ENCODE results near the gene FSTL4.

The FSTL4 gene

GRCh38 chr5:133382661-133383579 lies 229.4 kb downstream of the FSTL4 start:
- DNase-seq, result no peak

DNA sequence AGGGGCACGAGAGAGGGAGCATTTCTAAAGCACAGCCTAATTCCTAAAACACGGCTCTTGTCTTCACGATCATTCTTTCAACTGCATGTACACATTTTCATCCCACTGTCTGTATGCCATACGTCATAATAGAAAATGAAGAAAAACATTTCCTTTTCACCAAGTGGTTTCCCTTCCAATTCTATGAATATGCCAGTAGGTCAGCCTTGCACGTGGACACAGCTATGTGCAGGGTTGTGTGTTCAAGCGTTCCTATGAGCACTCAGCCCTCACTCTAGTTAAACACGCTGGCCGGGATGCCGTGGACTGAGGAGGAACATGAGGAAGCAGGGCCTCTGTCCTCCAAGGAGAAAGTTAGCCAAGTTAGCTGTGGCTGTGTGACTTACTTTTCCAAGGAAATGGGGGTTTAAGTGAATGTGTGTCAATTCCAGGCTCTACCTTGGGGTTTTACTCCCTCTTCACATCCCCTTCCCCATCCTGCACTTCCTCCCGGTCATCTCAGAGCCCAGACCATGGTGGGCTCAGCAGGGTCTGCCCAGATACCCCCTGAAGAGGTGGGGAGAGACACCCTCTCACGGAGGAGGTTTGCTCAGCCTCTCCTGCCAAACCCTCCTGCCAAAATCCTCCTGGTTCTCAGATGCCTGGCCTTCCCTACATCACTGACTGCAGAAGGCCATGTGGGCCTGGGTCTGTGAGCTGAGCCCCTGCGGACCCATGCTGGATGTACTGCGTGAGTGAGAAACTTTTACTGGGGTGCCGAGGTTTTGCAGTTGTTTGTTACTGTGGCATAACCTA lies 230.6 kb downstream of the FSTL4 start:
- no peak for DNase-seq

DNA sequence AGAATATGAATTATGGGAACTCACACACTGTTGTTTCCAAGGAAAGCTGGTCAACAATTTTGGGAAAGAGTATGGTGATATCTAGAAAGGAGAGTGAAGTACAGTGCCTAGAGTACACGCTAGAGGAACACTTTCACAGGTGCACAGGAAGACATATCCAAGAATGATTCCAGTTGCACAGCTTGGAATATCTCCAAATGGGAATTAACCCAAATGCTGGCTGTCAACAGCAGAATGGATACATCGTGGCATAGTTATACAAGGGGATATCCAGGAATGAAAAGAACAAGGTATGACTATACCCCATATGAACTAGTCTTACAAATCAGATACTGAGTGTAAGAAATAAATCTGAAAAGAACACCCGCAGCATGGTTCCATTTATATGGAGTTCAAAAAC lies 231.3 kb downstream of the FSTL4 start:
- no peak for DNase-seq

DNA sequence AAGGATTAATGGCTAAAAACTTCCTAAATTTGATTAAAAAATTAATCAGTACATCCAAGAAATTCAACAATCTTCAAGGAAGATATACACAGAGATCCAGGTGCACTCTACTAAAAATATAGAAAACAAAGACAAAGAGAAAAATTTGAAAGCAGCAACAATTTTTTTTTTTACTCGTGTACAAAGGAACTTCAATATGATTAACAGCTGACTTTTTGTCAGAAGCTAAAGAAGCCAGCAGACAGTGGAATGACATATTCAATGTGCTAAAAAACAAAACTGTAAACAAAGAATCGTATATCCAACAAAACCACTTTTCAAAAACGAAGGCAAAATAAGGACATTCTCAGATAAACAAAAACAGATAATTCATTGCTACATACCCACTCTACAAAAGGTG lies 234.6 kb downstream of the FSTL4 start:
- DNase-seq, result no peak

- DNase-seq, result no peak
Observed at GRCh38 chr5:133376986-133377385, 235.4 kb downstream of the FSTL4 start.

DNA sequence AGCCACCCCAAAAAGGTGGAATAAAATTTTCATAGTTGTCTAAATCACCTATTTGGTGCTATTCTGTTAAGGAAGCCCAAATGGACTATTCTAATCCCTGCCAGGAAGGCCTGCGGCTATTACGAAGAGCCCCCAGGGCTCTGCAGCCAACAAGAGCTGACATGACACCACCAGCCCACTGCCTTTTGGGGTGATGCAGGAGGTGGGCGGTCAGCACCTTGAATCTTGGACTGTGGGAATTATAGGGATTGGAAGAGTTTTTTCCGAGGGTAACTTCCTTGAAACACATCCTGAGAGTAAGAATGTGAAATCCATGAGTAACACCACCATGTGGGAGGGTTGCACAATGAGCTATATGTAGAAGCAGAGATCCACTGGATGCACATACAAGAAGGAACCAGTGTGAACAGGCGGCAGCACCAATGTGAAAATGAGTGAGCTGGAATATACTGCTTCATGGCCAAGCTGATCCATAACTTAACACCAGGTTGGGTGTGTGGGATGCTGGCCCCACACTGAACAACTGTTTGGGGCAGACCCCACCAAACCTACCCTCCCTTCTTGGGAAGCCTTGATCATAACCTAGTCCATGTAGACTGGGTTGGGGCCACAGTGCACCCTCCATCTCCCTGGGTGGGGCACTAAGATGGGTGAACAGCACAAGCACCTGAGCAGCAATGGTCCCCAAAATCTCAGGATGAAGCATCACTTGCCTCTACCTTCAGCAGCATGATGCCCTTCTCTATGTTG lies 239.0 kb downstream of the FSTL4 start:
- DNase-seq, result no peak

GRCh38 chr5:133372293-133372937 lies 239.9 kb downstream of the FSTL4 start:
- peak; percentile 6 for DNase-seq

DNA sequence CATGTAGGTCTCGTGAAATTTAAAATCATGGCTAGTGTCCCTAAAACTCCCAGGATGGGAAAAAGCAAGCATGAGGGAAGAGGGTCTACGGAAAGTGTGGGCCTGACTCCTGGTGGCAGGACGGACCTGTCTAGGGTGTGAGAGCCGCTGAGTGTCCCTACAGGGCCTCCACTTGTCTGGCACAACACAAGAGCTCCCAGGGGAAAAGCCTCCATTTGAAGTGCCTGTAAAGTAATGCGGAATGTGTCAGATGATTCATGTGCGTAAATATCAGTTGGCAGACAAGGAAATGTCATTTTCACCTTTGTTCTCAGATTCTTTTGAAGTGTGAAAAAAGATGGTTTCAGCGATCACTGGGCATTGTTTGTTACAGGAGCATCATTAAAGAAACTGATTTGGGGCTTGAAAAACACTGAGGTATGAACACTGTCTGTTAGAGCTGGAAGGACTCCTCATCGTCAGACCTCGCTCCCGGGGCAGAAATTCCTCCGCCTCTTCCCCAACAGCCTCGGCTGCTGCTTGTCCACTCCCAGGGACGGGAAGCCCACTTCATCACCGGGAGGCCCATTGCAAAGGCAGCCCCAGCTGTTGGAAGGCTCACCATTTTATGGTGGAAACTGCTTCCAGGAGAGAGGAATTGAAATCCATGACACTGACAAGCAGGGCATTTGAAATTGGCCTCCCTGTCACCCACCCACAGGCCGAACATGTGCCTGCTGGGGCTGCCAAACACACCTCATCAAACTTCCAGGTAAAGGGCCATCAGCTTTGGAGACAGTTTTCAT lies 240.8 kb downstream of the FSTL4 start:
- DNase-seq, result no peak

DNA sequence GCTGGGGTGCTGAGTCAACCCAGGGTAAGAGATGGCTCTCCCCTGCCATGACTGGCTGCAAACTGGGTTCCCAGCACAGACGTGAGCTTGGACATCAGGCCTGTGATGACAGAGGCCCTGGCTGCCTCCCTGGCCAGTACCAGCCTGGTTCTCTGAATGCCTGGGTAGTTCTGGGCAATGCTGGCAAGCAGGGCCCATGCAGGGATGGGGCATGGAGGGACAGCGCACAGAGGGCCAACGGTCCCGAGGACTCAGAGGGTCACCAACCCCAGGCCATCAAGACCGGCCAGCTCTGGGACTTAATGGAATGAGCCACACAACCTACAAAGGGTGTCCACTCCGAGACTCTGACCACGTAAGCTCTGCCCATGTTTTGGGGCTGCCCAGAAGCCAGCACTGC lies 241.4 kb downstream of the FSTL4 start:
- no peak for DNase-seq

GRCh38 chr5:133370036-133370831 lies 242.1 kb downstream of the FSTL4 start:
- no peak for DNase-seq

- DNase-seq, result no peak
Observed at GRCh38 chr5:133368916-133369783, 243.2 kb downstream of the FSTL4 start.

DNA sequence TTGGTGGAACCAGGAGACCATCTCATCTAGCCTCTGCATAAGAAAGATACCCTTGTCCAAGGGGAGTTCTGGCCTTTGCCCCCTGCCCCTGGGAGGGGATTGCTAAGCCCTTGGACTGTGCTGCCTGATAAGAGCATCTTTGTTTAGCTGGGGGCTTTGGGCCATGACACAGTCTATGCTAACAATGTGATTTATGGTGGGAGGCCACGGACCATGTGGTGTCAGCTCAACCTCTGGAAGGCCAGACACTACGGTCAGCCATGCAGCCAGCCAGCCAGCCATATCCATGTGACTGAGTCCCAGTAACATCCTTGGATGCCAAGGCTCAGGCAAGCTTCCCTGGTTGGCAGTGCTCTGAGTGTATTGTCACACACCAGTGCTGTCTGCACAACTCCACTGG lies 244.4 kb downstream of the FSTL4 start:
- no peak for DNase-seq

- no peak for DNase-seq
Observed at GRCh38 chr5:133367071-133367786, 245.1 kb downstream of the FSTL4 start.

DNA sequence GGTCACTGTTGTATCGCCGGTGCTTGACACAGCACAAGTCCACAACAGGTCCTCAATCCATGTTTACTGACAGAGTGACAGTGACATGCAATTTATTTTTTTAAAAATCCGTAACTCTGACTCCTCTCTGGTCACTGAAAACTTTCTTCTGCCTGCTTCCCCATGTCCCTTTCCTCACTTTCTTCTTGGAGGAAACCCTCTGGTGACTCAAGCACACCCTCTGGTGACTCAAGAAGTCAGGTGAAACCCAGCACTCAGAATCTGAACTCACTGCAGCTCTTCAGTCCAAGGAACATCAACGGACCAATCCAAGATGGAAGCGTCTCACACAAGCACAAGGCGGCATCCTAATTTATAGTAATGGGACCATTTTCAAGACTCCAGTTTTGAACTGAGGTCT lies 245.9 kb downstream of the FSTL4 start:
- DNase-seq, result no peak

DNA sequence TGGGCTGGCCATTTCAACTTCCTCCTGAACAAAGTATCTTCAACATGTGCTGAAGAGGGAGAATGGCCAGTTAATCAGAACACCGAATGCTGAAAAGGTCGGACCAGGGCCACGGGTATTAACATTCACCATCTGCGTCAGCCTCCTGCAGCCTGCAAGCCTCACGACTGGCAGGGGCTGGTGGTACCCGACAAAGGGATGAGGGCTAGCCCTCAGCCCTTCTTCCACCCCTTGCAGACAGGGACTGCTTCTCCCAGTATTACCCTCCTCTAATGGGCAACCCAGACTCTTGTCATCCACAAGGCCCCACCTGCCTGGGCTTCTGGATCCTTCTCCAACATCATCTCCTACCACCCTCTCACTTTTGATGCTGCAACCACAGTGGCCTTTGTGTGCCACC lies 246.6 kb downstream of the FSTL4 start:
- DNase-seq, result no peak

DNA sequence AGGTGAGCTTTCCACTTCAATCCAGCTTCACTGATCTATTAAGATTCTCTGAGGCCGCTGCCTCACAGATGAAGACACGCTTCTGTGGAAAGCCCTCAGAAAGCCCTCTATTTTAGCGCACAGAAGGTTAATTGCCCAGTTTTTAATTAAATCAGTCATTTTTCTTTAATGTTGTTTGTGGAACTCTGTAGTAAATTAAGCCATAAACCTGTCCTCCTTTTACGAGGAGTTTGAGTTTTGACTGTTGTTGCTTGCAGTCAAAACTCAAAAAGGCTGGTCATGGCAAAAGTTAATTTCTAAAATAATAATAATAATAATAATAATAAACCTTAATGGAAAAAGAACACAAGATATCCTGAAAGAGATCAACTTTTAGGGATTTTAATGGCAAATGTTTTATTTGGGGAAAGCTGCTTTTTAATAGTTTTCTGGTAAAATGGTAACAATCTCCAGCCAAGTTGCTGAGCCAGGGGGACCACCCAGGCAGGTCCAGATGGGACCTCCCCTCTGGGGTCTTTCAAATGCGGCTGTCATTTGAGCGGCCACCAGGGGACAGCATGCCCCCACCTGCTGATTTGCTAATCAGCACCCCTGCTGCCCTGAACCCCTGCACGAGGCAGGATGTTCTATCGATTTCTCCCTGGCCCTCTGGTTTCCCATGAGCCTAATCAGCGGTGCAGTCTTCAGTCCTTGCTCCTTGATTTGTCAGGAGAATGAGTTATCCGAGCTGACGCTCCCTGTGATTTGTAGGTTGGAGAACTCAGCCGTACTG lies 247.2 kb downstream of the FSTL4 start:
- DNase-seq, result no peak

DNA sequence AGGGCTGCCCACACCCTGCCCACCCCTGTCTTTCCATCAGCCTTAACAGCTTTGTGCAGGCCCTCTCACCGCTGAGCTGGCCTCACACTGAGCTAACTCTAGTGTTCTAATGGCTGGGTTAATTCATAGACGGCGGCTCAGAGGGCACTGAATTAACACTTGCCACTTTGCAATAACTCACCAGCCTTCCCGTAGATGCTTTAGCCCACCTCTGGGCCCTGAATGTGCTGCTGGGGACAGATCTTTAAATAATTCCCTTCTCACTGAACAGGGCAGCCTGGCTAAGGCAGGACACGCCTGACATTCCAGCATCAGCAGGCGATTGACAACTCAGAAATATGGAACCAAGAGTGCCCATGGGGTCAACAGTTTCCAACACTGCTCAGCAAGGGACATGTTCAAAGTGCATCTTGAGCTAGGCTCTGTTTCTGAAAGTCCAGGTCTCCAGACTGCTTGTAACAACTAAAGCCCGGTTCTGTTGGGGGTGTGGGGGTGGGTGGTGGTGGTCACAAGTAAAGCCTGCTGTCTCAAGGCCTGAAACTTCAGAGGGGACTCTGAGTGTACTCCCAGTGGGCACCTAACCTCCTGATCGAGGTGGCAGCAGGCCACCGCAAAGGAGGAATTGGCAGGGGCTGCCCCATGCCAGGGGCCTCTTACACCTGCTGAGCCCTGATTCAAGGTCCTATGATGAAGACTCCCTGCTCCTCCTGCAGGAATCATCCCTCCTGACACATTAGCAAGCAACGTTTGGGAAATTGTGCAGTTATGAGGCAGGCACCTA lies 248.3 kb downstream of the FSTL4 start:
- no peak for DNase-seq

- DNase-seq, result no peak
Observed at GRCh38 chr5:133362438-133362837, 249.9 kb downstream of the FSTL4 start.

Data from NCI-H526 treated with DMSO at 0.1 percent for 48 hours (cell line).